OCI-LY7 (cell line): Measurements from ENCODE around the gene SYNJ1. TPM values are rescaled to one million over a fixed set of nuclear protein-coding genes. Genes with fewer than 3 reads are reported as not detected.

ENCODE experiments used
- BruUV-seq: library from RNA; stranded (reverse); fragments of 400-500 nt; replicated peaks from 2 replicates; lab custom pipeline; 2021; lab: Mats Ljungman, UMichigan
- CTCF ChIA-PET: fragments of 300-600 bp; sonication (Branson Sonifier 250); formaldehyde crosslinking; loops from one replicate; lab custom pipeline; 2022; ENCODE audit warnings: antibody characterized with exemption; ENCODE audit not compliant: unreplicated experiment; lab: Charles Lee
- POLR2A ChIA-PET: fragments of 300-600 bp; sonication (Branson Sonifier 250); formaldehyde crosslinking; loops from one replicate; lab custom pipeline; 2022; ENCODE audit warnings: antibody characterized with exemption; lab: Charles Lee
- DNase-seq: peaks from one replicate; pipeline ENCODE4 v3.0.0-alpha.2; 2015; ENCODE audit warnings: low spot score
- H2AFZ ChIP-seq: fragments of 200-600 bp; sonication (generic), shearing (Covaris generic); 2 replicates; pipeline ENCODE4 v1.6.1; 2014; ENCODE audit warnings: mild to moderate bottlenecking, antibody characterized with exemption, low read length, moderate library complexity
- H3K27ac ChIP-seq: fragments of 200-600 bp; sonication (generic); 2 replicates; pipeline ENCODE4 v1.5.1; 2014; ENCODE audit warnings: mixed run types, low read depth, mild to moderate bottlenecking, moderate library complexity, low read length, inconsistent platforms; ENCODE audit not compliant: poor library complexity, severe bottlenecking
- H3K36me3 ChIP-seq: fragments of 200-600 bp; sonication (generic); 2 replicates; pipeline ENCODE4 v1.6.1; 2014; ENCODE audit warnings: mild to moderate bottlenecking, antibody characterized with exemption, low read length, moderate library complexity, mixed read lengths; ENCODE audit not compliant: insufficient read depth
- H3K4me1 ChIP-seq: fragments of 200-600 bp; sonication (generic); 2 replicates; pipeline ENCODE4 v1.5.1; 2014; ENCODE audit warnings: mild to moderate bottlenecking, low read length; ENCODE audit not compliant: insufficient read depth, poor library complexity, severe bottlenecking
- H3K4me2 ChIP-seq: fragments of 200-600 bp; sonication (generic); 2 replicates; pipeline ENCODE4 v1.6.1; 2014; ENCODE audit warnings: mild to moderate bottlenecking, low read length
- H3K4me3 ChIP-seq: fragments of 200-600 bp; sonication (generic); 2 replicates; pipeline ENCODE4 v1.5.1; 2014; ENCODE audit warnings: mild to moderate bottlenecking, low read depth, low read length; ENCODE audit not compliant: poor library complexity, severe bottlenecking
- H3K79me2 ChIP-seq: fragments of 200-600 bp; sonication (generic); 2 replicates; pipeline ENCODE4 v1.6.1; 2016; ENCODE audit warnings: low read depth, mild to moderate bottlenecking, low read length, moderate library complexity, mixed read lengths; ENCODE audit not compliant: insufficient read depth
- H3K9me2 ChIP-seq: fragments of 200-600 bp; sonication (generic); 2 replicates; pipeline ENCODE4 v1.6.1; 2016; ENCODE audit warnings: mild to moderate bottlenecking, low read length, mixed read lengths; ENCODE audit not compliant: insufficient read depth
- H3K9me3 ChIP-seq: fragments of 200-600 bp; sonication (generic); 2 replicates; pipeline ENCODE4 v1.6.1; 2014; ENCODE audit warnings: mild to moderate bottlenecking, mixed run types, low read length, mixed read lengths
- H4K20me1 ChIP-seq: fragments of 200-600 bp; sonication (generic); 2 replicates; pipeline ENCODE4 v1.6.1; 2014; ENCODE audit warnings: mild to moderate bottlenecking, antibody characterized with exemption, low read length, moderate library complexity, mixed read lengths; ENCODE audit not compliant: insufficient read depth
- EZH2phosphoT487 ChIP-seq: fragments of 200-600 bp; sonication (generic); IDR thresholded peaks from 2 replicates; pipeline ENCODE4 v1.6.1; 2018; ENCODE audit warnings: low read depth, borderline replicate concordance, mild to moderate bottlenecking, mixed run types, antibody characterized with exemption, low read length, moderate library complexity, mixed read lengths
- intact Hi-C: fragments of 100-400 bp; cut with micrococcal nuclease; formaldehyde crosslinking; loops from one replicate; pipeline ENCODE4 v1.10.0; 2022; ENCODE audit not compliant: unreplicated experiment
- total RNA-seq, 2 experiments: library from RNA; depleted of rRNA in 1 of 2; stranded (reverse); fragments of >200 nt in 1 of 2; shearing (Covaris generic) in 1 of 2; gene quantifications; 2 replicates each; pipeline ENCODE4 v1.2.3, GENCODE V29; 2014 to 2022
- TF ChIP-seq, protein P1 (sequence below): fragments of 200-600 bp; sonication (generic); conservative IDR thresholded peaks from 2 replicates; pipeline ENCODE4 v1.5.1; 2014; ENCODE audit warnings: mild to moderate bottlenecking, antibody characterized with exemption, low read length, moderate library complexity, mixed read lengths

SYNJ1 gene
- total RNA-seq, 2 experiments from 2014 or later, result 3.8 to 8.0 TPM

DNA sequence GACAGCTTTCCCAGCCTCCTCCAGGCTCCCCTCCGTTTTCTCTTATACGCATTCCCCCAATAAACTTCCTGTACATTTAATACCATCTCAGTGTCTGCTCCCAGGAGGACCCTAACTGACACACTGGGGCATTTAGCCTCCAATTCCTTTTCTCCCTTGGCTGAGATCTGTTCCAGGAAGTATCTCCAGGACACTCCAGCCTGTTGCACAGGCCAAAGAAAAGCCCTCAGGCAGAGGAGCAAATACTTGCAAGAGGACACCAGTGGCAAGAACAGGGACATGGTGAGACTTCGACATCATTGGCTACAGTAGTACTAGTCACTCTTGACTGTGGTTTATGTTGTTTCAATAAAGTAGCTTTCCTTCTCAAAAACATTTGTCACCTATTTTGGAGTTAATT lies 4.7 kb upstream of the SYNJ1 start:
- H3K36me3 ChIP-seq, result peaks cover 52% of the 10 kb centered on the region
- H4K20me1 ChIP-seq, result no peaks in the 10 kb centered on the region
- no peaks in the 10 kb centered on the region for H3K9me2 ChIP-seq
- H3K79me2 ChIP-seq, result no peaks in the 10 kb centered on the region
- H3K9me3 ChIP-seq, result no peaks in the 10 kb centered on the region
- no peak for DNase-seq
- H3K4me2 ChIP-seq, result no peak overlapping the region
- TF ChIP-seq, protein P1, sequence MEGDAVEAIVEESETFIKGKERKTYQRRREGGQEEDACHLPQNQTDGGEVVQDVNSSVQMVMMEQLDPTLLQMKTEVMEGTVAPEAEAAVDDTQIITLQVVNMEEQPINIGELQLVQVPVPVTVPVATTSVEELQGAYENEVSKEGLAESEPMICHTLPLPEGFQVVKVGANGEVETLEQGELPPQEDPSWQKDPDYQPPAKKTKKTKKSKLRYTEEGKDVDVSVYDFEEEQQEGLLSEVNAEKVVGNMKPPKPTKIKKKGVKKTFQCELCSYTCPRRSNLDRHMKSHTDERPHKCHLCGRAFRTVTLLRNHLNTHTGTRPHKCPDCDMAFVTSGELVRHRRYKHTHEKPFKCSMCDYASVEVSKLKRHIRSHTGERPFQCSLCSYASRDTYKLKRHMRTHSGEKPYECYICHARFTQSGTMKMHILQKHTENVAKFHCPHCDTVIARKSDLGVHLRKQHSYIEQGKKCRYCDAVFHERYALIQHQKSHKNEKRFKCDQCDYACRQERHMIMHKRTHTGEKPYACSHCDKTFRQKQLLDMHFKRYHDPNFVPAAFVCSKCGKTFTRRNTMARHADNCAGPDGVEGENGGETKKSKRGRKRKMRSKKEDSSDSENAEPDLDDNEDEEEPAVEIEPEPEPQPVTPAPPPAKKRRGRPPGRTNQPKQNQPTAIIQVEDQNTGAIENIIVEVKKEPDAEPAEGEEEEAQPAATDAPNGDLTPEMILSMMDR, result no peak
- no peak for TF ChIP-seq EZH2phosphoT487
- intact Hi-C loops, result no loop called here
- H3K27ac ChIP-seq, result no peak overlapping the region
- CTCF ChIA-PET, result no interaction called here
- POLR2A ChIA-PET, result interaction anchor here (1.0 to 1.9 kb wide), 2 partner anchors 20 to 22 kb away, joined by 3 to 10 read pairs; no protein-coding TSS in a partner anchor
- peaks cover 7% of the 10 kb centered on the region for H3K4me1 ChIP-seq
- H3K4me3 ChIP-seq, result no peak overlapping the region
- no TSS peak for BruUV-seq
- no peak overlapping the region for H2AFZ ChIP-seq

DNA sequence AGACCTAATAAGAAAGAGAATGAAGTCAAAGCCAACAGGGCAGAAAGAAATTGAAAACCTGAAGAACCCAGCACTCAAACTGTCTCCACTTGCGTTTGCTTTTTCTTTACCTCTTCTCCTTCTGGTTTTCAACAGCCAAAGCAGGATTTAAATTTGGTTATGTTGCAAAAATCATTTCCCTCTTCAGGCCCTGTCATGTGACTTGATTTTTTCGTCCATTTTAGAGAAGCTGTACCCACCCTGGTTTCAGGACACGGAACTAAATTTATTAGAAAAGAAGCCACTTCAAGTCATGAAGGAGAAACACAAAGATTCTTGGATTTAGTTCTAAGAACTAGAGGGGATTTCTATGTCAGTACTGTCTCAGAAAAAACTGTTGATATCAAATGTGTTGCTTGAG lies 1.0 kb upstream of the SYNJ1 start:
- POLR2A ChIA-PET, result interaction anchor here (1.2 to 2.2 kb wide), 5 partner anchors 10 to 337 kb away, joined by 3 to 8 read pairs (median 7); partner anchors contain the start of gene URB1
- Histone ChIP-seq H3K9me2 (no peaks in the 10 kb centered on the region), H3K4me3 (peak overlapping the region; percentile 92), H3K4me2 (peak overlapping the region; percentile 75), H4K20me1 (no peaks in the 10 kb centered on the region), H2AFZ (peak overlapping the region; percentile 64; the same call in 1 of the 2 replicates), H3K4me1 (peaks cover 19% of the 10 kb centered on the region), H3K36me3 (peaks cover 15% of the 10 kb centered on the region), H3K9me3 (no peaks in the 10 kb centered on the region), H3K27ac (no peak overlapping the region), H3K79me2 (no peaks in the 10 kb centered on the region)
- BruUV-seq, result TSS peak; percentile 76
- TF ChIP-seq EZH2phosphoT487, result no peak
- TF ChIP-seq, protein P1, result no peak
- CTCF ChIA-PET, result no interaction called here
- intact Hi-C loops, result loop anchor here (1.0 kb wide), 1 partner anchor 43 kb away; no protein-coding TSS in a partner anchor
- DNase-seq, result no peak

DNA sequence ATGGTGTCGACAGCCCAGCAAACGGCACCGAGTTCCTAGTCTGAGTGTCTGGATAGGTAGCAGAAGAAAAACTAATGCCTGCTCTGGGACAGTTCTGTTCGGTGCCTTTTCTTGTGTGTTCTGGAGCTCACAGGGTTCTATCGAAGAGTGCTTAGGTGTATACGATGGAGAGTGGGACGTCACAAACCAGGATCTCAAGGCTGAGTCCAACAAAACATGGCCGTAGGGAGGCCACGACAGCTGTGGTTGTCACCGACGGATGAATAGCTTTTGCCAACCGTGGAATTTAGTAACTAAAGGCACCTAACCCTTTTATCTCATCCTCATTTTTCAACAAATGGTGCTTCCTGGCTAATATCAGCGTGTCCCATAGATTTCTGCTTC lies 635 bp upstream of the SYNJ1 start:
- H3K36me3 ChIP-seq, result peaks cover 11% of the 10 kb centered on the region
- H3K4me2 ChIP-seq, result peak overlapping the region; percentile 75
- intact Hi-C loops, result loop anchor here (1.0 kb wide), 1 partner anchor 44 kb away; no protein-coding TSS in a partner anchor
- H3K4me3 ChIP-seq, result peak overlapping the region; percentile 92
- no peaks in the 10 kb centered on the region for H3K9me2 ChIP-seq
- no peak overlapping the region for H3K27ac ChIP-seq
- no TSS peak for BruUV-seq
- TF ChIP-seq, protein P1, result no peak
- no peak for TF ChIP-seq EZH2phosphoT487
- H3K9me3 ChIP-seq, result no peaks in the 10 kb centered on the region
- DNase-seq, result no peak
- ChIA-PET POLR2A (interaction anchor here (0.7 to 2.3 kb wide), 8 partner anchors 10 to 336 kb away, joined by 3 to 9 read pairs (median 7); partner anchors contain the start of genes PAXBP1 and URB1), CTCF (no interaction called here)
- no peaks in the 10 kb centered on the region for H3K79me2 ChIP-seq
- peak overlapping the region; percentile 64; the same call in 1 of the 2 replicates for H2AFZ ChIP-seq
- no peaks in the 10 kb centered on the region for H4K20me1 ChIP-seq
- H3K4me1 ChIP-seq, result peaks cover 19% of the 10 kb centered on the region
